ENCODE measurements around the gene FAM210B.
"Not testable (repeated sequence)": the region's sequence is repeated elsewhere in the genome, so short reads cannot be mapped to it uniquely, and the experiment has no call there.

FAM210B gene

GRCh38 chr20:56392881-56393482 lies 34.2 kb downstream of the FAM210B start:
- DNase-seq (ENCODE audit: low read depth in 2 of 2) = no peak

GRCh38 chr20:56393653-56394052 lies 34.9 kb downstream of the FAM210B start:
- no peak for DNase-seq (ENCODE audit: low read depth in 2 of 2)

- no peak for DNase-seq (ENCODE audit: low read depth in 2 of 2)
Measured at GRCh38 chr20:56395166-56395565, 36.4 kb downstream of the FAM210B start.

GRCh38 chr20:56400001-56400640 lies 41.3 kb downstream of the FAM210B start:
- peak in 1 of 2 donors; percentile 45 for DNase-seq (ENCODE audit: low read depth in 2 of 2)

GRCh38 chr20:56403465-56403864 lies 44.7 kb downstream of the FAM210B start:
- DNase-seq (ENCODE audit: low read depth in 2 of 2) = no peak

GRCh38 chr20:56405356-56405755 lies 46.6 kb downstream of the FAM210B start:
- DNase-seq (ENCODE audit: low read depth in 2 of 2) = not testable (repeated sequence)

- DNase-seq (ENCODE audit: low read depth in 2 of 2) = no peak
Measured at GRCh38 chr20:56406910-56407309, 48.1 kb downstream of the FAM210B start.

- no peak for DNase-seq (ENCODE audit: low read depth in 2 of 2)
Measured at GRCh38 chr20:56409521-56409920, 50.7 kb downstream of the FAM210B start.

- DNase-seq (ENCODE audit: low read depth in 2 of 2) = no peak
Measured at GRCh38 chr20:56409956-56410355, 51.2 kb downstream of the FAM210B start.

- not testable (repeated sequence) for DNase-seq (ENCODE audit: low read depth in 2 of 2)
Measured at GRCh38 chr20:56411287-56411686, 52.5 kb downstream of the FAM210B start.

- DNase-seq (ENCODE audit: low read depth in 2 of 2) = no peak
Measured at GRCh38 chr20:56411759-56412472, 53.1 kb downstream of the FAM210B start, which contains the start of gene CASS4. TSS of gene CASS4 (plus strand) at chr20:56412260. CDS start at chr20:56412459, 199 bp downstream.

- DNase-seq (ENCODE audit: low read depth in 2 of 2) = no peak
Measured at GRCh38 chr20:56412473-56412790, 53.7 kb downstream of the FAM210B start.

GRCh38 chr20:56412949-56413348 lies 54.2 kb downstream of the FAM210B start:
- DNase-seq (ENCODE audit: low read depth in 2 of 2) = no peak

GRCh38 chr20:56414842-56415765 lies 56.3 kb downstream of the FAM210B start:
- DNase-seq (ENCODE audit: low read depth in 2 of 2) = no peak

GRCh38 chr20:56417402-56417801 lies 58.6 kb downstream of the FAM210B start:
- no peak for DNase-seq (ENCODE audit: low read depth in 2 of 2)

- no peak for DNase-seq (ENCODE audit: low read depth in 2 of 2)
Measured at GRCh38 chr20:56417911-56418310, 59.1 kb downstream of the FAM210B start.
